ENCODE results near the gene AKAP5.

The AKAP5 gene

GRCh38 chr14:64465191-64465822, at the start of gene AKAP5:
Gene AKAP5, plus strand, starts transcription at chr14:64465499. Its CDS starts 2,896 bp downstream, at chr14:64468395.
- DNase-seq, result peak in 47 of 51 donors; percentile 8 to 84 (median 55)

GRCh38 chr14:64416348-64416932, 48.9 kb upstream of the AKAP5 start:
- no peak for DNase-seq

GRCh38 chr14:64417055-64417770, 48.1 kb upstream of the AKAP5 start:
- no peak for DNase-seq

GRCh38 chr14:64417771-64418125, 47.6 kb upstream of the AKAP5 start:
- no peak for DNase-seq

- no peak for DNase-seq
Measured at GRCh38 chr14:64419003-64419402, 46.3 kb upstream of the AKAP5 start.

GRCh38 chr14:64421166-64421565, 44.1 kb upstream of the AKAP5 start:
- DNase-seq, result peak in 1 of 51 donors; percentile 27

- DNase-seq, result no peak
Measured at GRCh38 chr14:64422005-64422404, 43.3 kb upstream of the AKAP5 start.

- no peak for DNase-seq
Measured at GRCh38 chr14:64422756-64423155, 42.5 kb upstream of the AKAP5 start.

- peak in 5 of 51 donors; percentile 4 to 68 (median 29) for DNase-seq
Measured at GRCh38 chr14:64423987-64424386, 41.3 kb upstream of the AKAP5 start.

- DNase-seq, result no peak
Measured at GRCh38 chr14:64434528-64434927, 30.8 kb upstream of the AKAP5 start.

GRCh38 chr14:64438181-64438841, 27.0 kb upstream of the AKAP5 start:
- no peak for DNase-seq

GRCh38 chr14:64439141-64439540, 26.2 kb upstream of the AKAP5 start:
- peak in 1 of 51 donors; percentile 47 for DNase-seq

GRCh38 chr14:64440494-64440893, 24.8 kb upstream of the AKAP5 start:
- no peak for DNase-seq

- DNase-seq, result no peak
Measured at GRCh38 chr14:64442300-64442988, 22.9 kb upstream of the AKAP5 start.

- no peak for DNase-seq
Measured at GRCh38 chr14:64444140-64444539, 21.2 kb upstream of the AKAP5 start.

- no peak for DNase-seq
Measured at GRCh38 chr14:64444984-64445845, 20.1 kb upstream of the AKAP5 start.

- no peak for DNase-seq
Measured at GRCh38 chr14:64447876-64448670, 17.2 kb upstream of the AKAP5 start.

- DNase-seq, result no peak
Measured at GRCh38 chr14:64450255-64450654, 15.0 kb upstream of the AKAP5 start.

GRCh38 chr14:64454671-64455070, 10.6 kb upstream of the AKAP5 start:
- DNase-seq, result no peak

All from hypothalamus (tissue), 51 donors.